ENCODE results near the gene PLEKHM3. TPM values are rescaled to one million over a fixed set of nuclear protein-coding genes. Genes with fewer than 3 reads are reported as not detected.

Gene PLEKHM3
- total and polyA plus RNA-seq, 2 donors (not counting 3 experiments of a cell fraction or from before 2014, with no cell fraction given): 3.1 to 9.1 TPM

DNA sequence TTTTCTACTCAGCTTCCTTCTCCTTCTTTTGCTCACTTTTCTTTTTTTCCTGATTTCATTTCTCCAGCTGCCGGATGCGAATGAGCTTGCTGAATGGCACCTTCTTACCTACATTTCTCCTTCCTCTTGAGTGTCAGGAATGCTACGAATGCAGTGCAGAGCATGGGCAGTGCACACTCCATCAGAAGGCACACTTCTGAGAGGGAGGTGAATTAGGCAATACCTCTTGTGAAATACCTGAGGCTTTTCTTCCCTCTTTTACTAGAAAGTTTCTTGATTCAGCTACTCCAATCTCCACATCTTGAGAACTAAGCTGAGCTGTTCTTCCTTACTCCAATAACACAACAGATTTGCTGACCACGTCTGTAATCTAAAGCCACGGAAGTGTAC, 51.1 kb downstream of the PLEKHM3 start:
- Histone ChIP-seq H3K9ac (replicated peaks; ENCODE audit: extremely low read depth, insufficient read depth, low read length) (no peak overlapping the region), H3K27me3 (ENCODE audit: control insufficient read depth in 2 of 2, insufficient read depth in 2 of 2, low read length in 2 of 2) (no peaks in the 10 kb centered on the region), H3K79me2 (ENCODE audit: control insufficient read depth, insufficient read depth, low read length) (no peaks in the 10 kb centered on the region), H3K4me2 (ENCODE audit: insufficient read depth, low read length) (no peak overlapping the region), H3K4me3 (replicated peaks in 1 of 3; ENCODE audit: insufficient read depth in 1 of 3, low read depth in 1 of 3, low read length in 3 of 3) (no peak overlapping the region), H3K9me3 (replicated peaks; ENCODE audit: control insufficient read depth, insufficient read depth, low read length) (no peaks in the 10 kb centered on the region), H3K4me1 (ENCODE audit: control insufficient read depth, extremely low read depth, insufficient read depth, low read length) (no peaks in the 10 kb centered on the region), H4K20me1 (replicated peaks; ENCODE audit: control insufficient read depth, extremely low read depth, insufficient read depth, low read length) (no peaks in the 10 kb centered on the region), H3K27ac (ENCODE audit: insufficient read depth, low read depth, low read length) (no peak overlapping the region), H3K9me1 (replicated peaks; ENCODE audit: control insufficient read depth, extremely low read depth, insufficient read depth, low read length) (no peaks in the 10 kb centered on the region), H2AFZ (ENCODE audit: low read depth, low read length) (no peak overlapping the region), H3K36me3 (ENCODE audit: control insufficient read depth in 2 of 2, extremely low read depth in 1 of 2, insufficient read depth in 2 of 2, low read length in 2 of 2) (no peaks in the 10 kb centered on the region)
- intact Hi-C loops (cut with micrococcal nuclease) (loop anchor here (5.0 kb wide), 2 partner anchors 98 to 1172 kb away; no protein-coding TSS in a partner anchor), dilution Hi-C loops (cut with MboI; ENCODE audit: extremely low pct_ligation_motif_present, low sequenced_read_pairs) (no loop called here)
- TF ChIP-seq MYC (IDR thresholded peaks at IDR 0.05; ENCODE audit: low read depth, low read length): no peak
- TF ChIP-seq FOS (IDR thresholded peaks at IDR 0.05; ENCODE audit: borderline replicate concordance, insufficient read depth, low read length): no peak
- no peak for TF ChIP-seq POLR2A (IDR thresholded peaks at IDR 0.05; ENCODE audit: low read depth, low read length)
- TF ChIP-seq POLR2AphosphoS5 (IDR thresholded peaks at IDR 0.05; ENCODE audit: insufficient read depth, low read depth, low read length): no peak
- TF ChIP-seq CTCF (IDR thresholded peaks at IDR 0.05; ENCODE audit: extremely low read depth in 1 of 2, insufficient read depth in 1 of 2, low read depth in 1 of 2, low read length in 2 of 2): no peak
- TF ChIP-seq EZH2 (IDR thresholded peaks at IDR 0.05; ENCODE audit: borderline replicate concordance, low read depth, low read length, severe bottlenecking): no peak
- no peak for TF ChIP-seq MAX (IDR thresholded peaks at IDR 0.05; ENCODE audit: insufficient read depth, insufficient read length)
- no peak for TF ChIP-seq JUN (IDR thresholded peaks at IDR 0.05; ENCODE audit: borderline replicate concordance, insufficient read depth, insufficient read length, low read depth)
- TF ChIP-seq GATA2 (IDR thresholded peaks at IDR 0.05; ENCODE audit: insufficient read depth, insufficient read length, low read depth, low read length): no peak
- CTCF ChIA-PET: interaction anchor here (1.2 to 6.7 kb wide), 7 partner anchors 17 to 347 kb away, joined by 4 to 82 read pairs (median 17); partner anchors contain the start of gene FZD5
- DNase-seq (ENCODE audit: low read depth, low spot score): no peak
- BruUV-seq (replicated peaks): no TSS peak
- POLR2A ChIA-PET: no interaction called here
- no peak for FAIRE-seq
